GM12874 (cell line): ENCODE results near the gene TBCD.

Experiments used
- CTCF ChIP-seq: IDR thresholded peaks from 2 replicates; pipeline ENCODE4 v1.5.1; 2011; ENCODE audit warnings: low read depth, mild to moderate bottlenecking, control low read depth, low read length, moderate library complexity; ENCODE audit not compliant: insufficient read depth

The TBCD gene

GRCh38 chr17:82917699-82918345 is 166.0 kb downstream of the TBCD start:
- peak; percentile 43; the same call in 1 of the 2 replicates for TF ChIP-seq CTCF

DNA sequence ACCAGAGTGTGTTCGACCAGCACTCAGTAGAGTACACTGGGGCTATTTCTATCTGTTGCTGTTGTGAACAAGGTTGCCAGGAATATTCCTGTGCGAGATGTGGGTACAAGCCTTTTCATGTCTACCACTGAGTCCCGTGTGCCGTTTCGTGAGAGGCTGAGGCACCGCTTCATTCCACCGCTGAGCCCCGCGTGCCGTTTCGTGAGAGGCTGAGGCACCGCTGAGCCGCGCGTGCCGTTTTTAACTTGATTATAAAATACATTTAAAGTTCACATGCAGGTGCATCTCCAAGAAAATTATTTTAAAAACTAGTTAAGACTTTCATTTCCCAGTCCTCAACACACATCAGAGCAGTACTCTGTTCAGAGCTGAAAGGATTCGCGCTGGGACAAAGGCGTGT is 166.6 kb downstream of the TBCD start:
- no peak for TF ChIP-seq CTCF

- no peak for TF ChIP-seq CTCF
These were observed 168.3 kb downstream of the TBCD start for GRCh38 chr17:82920150-82920549.

- no peak for TF ChIP-seq CTCF
These were observed 168.8 kb downstream of the TBCD start for GRCh38 chr17:82920715-82921114.

DNA sequence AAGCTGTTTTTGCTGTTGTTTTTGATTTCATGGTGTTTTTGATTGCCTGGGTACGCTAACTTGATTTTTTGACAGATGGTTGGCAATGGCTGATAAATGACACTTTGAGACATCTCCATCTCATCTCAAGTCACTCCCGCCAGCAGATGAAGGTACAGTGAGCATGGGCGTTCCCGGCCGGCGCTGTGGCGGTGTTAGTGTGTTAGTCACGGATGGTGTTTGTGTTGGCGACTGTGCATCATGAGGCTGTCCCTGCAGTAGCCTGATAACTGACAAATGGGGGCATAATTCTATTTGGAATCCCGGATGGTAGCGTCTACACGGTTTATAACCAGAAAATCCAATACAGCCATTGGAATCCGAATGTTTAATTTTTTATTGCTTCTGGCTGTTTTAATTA is 169.6 kb downstream of the TBCD start:
- no peak for TF ChIP-seq CTCF

DNA sequence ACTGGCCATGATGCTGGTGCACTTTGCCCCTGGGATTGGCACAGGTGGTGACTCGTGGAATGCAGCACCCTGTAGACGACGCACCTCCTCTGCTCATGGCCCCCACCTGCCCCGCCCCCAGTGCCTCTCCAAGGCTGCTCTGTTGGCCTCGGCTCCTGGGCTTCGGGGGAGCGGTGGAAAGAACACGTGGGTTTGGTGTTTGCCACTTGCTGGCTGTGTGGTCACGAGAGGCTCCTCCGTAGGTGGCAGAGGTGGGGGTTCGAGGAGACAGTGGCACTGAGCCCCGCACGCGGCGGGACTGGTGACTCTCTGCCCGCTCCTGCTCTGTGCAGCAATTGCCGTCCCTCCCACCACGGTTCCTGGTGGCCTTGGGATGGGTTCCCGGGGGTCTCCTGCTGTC is 170.8 kb downstream of the TBCD start:
- TF ChIP-seq CTCF = no peak

GRCh38 chr17:82923366-82924113 is 171.7 kb downstream of the TBCD start:
- TF ChIP-seq CTCF = no peak
